ENCODE results near the gene RWDD2A. TPM values are rescaled to one million over a fixed set of nuclear protein-coding genes. Genes with fewer than 3 reads are reported as not detected.

RWDD2A gene
- total RNA-seq, 2 experiments from 2014 or later: 2.8 to 3.0 TPM

DNA sequence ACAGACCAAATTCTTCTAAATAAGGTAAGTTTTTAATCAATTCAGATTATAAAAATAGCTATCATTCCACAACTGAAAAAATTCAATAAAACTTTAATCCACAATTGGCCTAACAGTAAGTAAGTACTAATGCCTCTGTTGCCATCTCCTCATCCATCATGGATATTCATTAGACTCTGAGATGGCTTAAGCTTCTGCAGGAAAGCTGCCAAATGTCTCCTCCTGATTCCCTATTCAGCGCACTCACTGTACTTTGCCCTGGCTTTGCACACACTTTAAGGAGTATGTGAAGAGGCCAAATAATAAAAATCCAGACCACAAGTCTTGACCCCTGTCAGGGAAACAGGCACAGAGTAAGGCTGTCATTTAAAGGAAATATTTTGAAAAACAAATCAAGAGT lies 23.6 kb upstream of the RWDD2A start:
- Histone ChIP-seq H3K27ac (ENCODE audit: low read depth in 1 of 2, low read length in 2 of 2) (no peak overlapping the region), H3K4me3 (ENCODE audit: low read length) (no peak overlapping the region), H3K27me3 (ENCODE audit: control insufficient read depth in 1 of 2, insufficient read depth in 2 of 2, low read length in 2 of 2) (no peaks in the 10 kb centered on the region), H3K9me3 (ENCODE audit: control insufficient read depth in 1 of 2, insufficient read depth in 1 of 2, low read length in 2 of 2) (no peaks in the 10 kb centered on the region), H3K4me1 (ENCODE audit: insufficient read depth, low read length) (no peaks in the 10 kb centered on the region), H3K36me3 (ENCODE audit: insufficient read depth, low read length) (peaks cover 86% of the 10 kb centered on the region)
- ATAC-seq (ENCODE audit: poor library complexity) (no peak), DNase-seq (no peak)
- H3K9me3 Mint-ChIP-seq: no peaks in the 10 kb centered on the region
- H3K4me3 Mint-ChIP-seq: no peak overlapping the region
- ChIA-PET POLR2A (interaction anchor here (0.5 kb wide), 1 partner anchor 87 kb away, joined by 4 read pairs; no protein-coding TSS in a partner anchor), CTCF (no interaction called here)
- no peak overlapping the region for H3K27ac Mint-ChIP-seq
- peaks cover 96% of the 10 kb centered on the region for H3K36me3 Mint-ChIP-seq (ENCODE audit: low read depth)
- no peaks in the 10 kb centered on the region for H3K27me3 Mint-ChIP-seq
- intact Hi-C loops (cut with DNase I, micrococcal nuclease): no loop called here
- H3K4me1 Mint-ChIP-seq (ENCODE audit: low read depth): peaks cover under 1% of the 10 kb centered on the region
- TF ChIP-seq, protein P1, sequence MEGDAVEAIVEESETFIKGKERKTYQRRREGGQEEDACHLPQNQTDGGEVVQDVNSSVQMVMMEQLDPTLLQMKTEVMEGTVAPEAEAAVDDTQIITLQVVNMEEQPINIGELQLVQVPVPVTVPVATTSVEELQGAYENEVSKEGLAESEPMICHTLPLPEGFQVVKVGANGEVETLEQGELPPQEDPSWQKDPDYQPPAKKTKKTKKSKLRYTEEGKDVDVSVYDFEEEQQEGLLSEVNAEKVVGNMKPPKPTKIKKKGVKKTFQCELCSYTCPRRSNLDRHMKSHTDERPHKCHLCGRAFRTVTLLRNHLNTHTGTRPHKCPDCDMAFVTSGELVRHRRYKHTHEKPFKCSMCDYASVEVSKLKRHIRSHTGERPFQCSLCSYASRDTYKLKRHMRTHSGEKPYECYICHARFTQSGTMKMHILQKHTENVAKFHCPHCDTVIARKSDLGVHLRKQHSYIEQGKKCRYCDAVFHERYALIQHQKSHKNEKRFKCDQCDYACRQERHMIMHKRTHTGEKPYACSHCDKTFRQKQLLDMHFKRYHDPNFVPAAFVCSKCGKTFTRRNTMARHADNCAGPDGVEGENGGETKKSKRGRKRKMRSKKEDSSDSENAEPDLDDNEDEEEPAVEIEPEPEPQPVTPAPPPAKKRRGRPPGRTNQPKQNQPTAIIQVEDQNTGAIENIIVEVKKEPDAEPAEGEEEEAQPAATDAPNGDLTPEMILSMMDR (IDR thresholded peaks at IDR 0.05): no peak

DNA sequence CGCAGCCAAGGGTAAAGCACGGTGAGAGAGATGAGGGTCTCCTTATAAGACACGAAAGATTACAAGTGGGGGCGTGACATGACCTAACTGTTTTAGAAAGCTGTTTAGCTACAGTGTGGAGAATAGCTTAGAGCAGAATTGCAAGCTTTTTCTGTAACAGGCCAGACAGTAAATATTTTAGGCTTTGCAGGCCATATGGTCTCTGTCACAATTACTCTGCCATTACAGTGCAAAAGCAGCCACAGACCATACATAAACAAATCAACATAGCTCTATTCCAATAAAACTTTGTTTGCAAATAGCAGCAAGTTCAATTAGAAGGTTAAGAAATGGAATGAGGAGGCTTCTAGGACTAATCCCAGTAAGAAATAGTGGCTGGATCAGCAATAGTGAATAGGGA lies 16.9 kb upstream of the RWDD2A start:
- H3K4me1 Mint-ChIP-seq (ENCODE audit: low read depth): peaks cover 6% of the 10 kb centered on the region
- no peaks in the 10 kb centered on the region for H3K9me3 ChIP-seq (ENCODE audit: control insufficient read depth in 1 of 2, insufficient read depth in 1 of 2, low read length in 2 of 2)
- H3K4me3 ChIP-seq (ENCODE audit: low read length): no peak overlapping the region
- POLR2A ChIA-PET: no interaction called here
- ATAC-seq (ENCODE audit: poor library complexity) (no peak), DNase-seq (no peak)
- H3K36me3 ChIP-seq (ENCODE audit: insufficient read depth, low read length): peaks cover 47% of the 10 kb centered on the region
- H3K27ac Mint-ChIP-seq: peak overlapping the region; percentile 28
- CTCF ChIA-PET: interaction anchor here (1.4 kb wide), 1 partner anchor 9 kb away, joined by 3 read pairs; no protein-coding TSS in a partner anchor
- no peaks in the 10 kb centered on the region for H3K27me3 Mint-ChIP-seq
- TF ChIP-seq, protein P1 (IDR thresholded peaks at IDR 0.05): no peak
- no peak overlapping the region for H3K4me3 Mint-ChIP-seq
- H3K27ac ChIP-seq (ENCODE audit: low read depth in 1 of 2, low read length in 2 of 2): no peak overlapping the region
- H3K36me3 Mint-ChIP-seq (ENCODE audit: low read depth): peaks cover 87% of the 10 kb centered on the region
- no peaks in the 10 kb centered on the region for H3K4me1 ChIP-seq (ENCODE audit: insufficient read depth, low read length)
- no peaks in the 10 kb centered on the region for H3K9me3 Mint-ChIP-seq
- no peaks in the 10 kb centered on the region for H3K27me3 ChIP-seq (ENCODE audit: control insufficient read depth in 1 of 2, insufficient read depth in 2 of 2, low read length in 2 of 2)
- intact Hi-C loops (cut with DNase I, micrococcal nuclease): no loop called here

DNA sequence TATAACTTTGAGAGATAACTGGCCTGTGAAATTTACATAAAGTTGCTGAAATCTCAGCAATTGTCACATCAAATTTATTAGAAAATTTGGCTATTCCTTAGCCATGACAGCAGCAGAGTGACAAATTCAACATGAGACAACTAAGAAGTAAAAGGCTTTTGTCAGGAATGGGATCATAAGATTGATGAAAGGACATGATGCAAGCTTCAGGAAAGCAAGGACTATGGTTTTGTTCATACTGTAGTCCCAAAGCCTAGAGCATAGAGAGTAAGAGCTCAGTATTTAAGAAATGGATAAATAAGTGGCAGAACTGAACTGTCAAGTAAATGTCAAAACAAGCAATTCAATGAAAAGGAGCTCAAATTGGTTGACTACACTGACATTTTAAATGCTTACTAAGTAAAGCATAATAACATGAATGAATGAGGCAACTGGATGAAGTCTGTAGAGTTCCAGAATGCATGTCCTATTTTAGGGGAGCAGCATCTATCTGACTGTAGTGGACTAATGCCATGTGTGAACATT lies 12.7 kb upstream of the RWDD2A start:
- H3K4me1 Mint-ChIP-seq (ENCODE audit: low read depth): peaks cover 15% of the 10 kb centered on the region
- peaks cover 90% of the 10 kb centered on the region for H3K36me3 Mint-ChIP-seq (ENCODE audit: low read depth)
- ATAC-seq (ENCODE audit: poor library complexity) (no peak), DNase-seq (no peak)
- no peaks in the 10 kb centered on the region for H3K9me3 Mint-ChIP-seq
- H3K4me3 Mint-ChIP-seq: no peak overlapping the region
- intact Hi-C loops (cut with DNase I, micrococcal nuclease): no loop called here
- TF ChIP-seq, protein P1 (IDR thresholded peaks at IDR 0.05): no peak
- Histone ChIP-seq H3K9me3 (ENCODE audit: control insufficient read depth in 1 of 2, insufficient read depth in 1 of 2, low read length in 2 of 2) (no peaks in the 10 kb centered on the region), H3K36me3 (ENCODE audit: insufficient read depth, low read length) (peaks cover 39% of the 10 kb centered on the region), H3K4me3 (ENCODE audit: low read length) (no peak overlapping the region), H3K4me1 (ENCODE audit: insufficient read depth, low read length) (no peaks in the 10 kb centered on the region), H3K27me3 (ENCODE audit: control insufficient read depth in 1 of 2, insufficient read depth in 2 of 2, low read length in 2 of 2) (no peaks in the 10 kb centered on the region), H3K27ac (ENCODE audit: low read depth in 1 of 2, low read length in 2 of 2) (no peak overlapping the region)
- CTCF ChIA-PET: interaction anchor here (0.6 kb wide), 1 partner anchor 141 kb away, joined by 3 read pairs; no protein-coding TSS in a partner anchor
- H3K27me3 Mint-ChIP-seq: no peaks in the 10 kb centered on the region
- no peak overlapping the region for H3K27ac Mint-ChIP-seq
- POLR2A ChIA-PET: no interaction called here
